ENCODE measurements around the gene HYOU1.
"Not testable (repeated sequence)": the region's sequence is repeated elsewhere in the genome, so short reads cannot be mapped to it uniquely, and the experiment has no call there.

Gene HYOU1

DNA sequence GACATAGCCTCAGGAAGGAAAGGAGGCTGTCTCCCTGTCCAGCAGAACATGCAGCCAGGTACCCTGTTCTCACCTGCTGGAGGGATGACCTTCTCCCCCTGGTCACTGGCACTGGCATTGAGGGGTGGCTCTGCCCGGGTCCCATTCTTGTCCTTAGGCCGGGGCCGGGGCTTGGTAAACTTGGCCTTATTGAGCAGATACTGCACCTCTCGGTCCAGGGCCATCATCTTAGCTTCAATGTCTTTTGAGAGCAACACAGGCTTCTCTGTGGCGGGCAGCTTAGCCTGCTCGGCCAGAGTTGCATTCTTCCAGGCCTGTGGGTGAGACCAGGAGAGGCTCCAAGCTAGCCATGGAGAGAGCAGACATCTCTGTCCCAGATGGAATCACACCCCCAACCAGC, 10.5 kb downstream of the HYOU1 start:
- H3K9ac ChIP-seq: no peak overlapping the region
- H3K4me2 ChIP-seq: no peak overlapping the region
- H3K4me3 ChIP-seq: no peak overlapping the region
- no peaks in the 10 kb centered on the region for H3K27me3 ChIP-seq
- H4K20me1 ChIP-seq: peaks cover 0 to 72% (median 32%) of the 10 kb centered on the region in 11 experiments; a peak in 13 of 22 replicates
- H3K9me3 ChIP-seq (replicated peaks in 1 of 11): no peaks in the 10 kb centered on the region
- no peak for TF ChIP-seq Cebpa-rat (IDR thresholded peaks at IDR 0.05)
- no peak overlapping the region for H3K27ac ChIP-seq
- no peaks in the 10 kb centered on the region for H3K4me1 ChIP-seq
- H3K36me3 ChIP-seq: peaks cover 71 to 73% (median 73%) of the 10 kb centered on the region in 11 experiments

DNA sequence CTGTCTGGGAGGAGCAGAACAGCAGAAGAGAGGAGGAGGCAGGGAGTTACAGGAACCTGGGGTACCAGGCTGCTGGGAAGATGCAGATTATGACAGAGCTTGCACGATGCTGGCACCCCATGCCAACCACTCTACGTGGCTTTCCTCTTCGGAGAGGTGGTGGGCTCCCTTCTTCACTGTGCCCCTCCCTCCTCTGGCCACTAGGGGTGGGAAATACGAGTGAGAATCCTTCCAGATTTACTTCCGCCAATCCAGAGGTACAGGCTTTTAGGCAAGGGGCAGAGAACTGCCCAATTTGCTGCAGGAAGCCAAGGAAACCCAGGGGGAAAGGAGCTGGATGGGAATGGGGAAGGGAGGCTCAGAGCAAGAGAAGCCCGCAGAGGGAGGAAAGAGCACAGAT, 12.3 kb downstream of the HYOU1 start:
- H3K4me1 ChIP-seq: peaks cover 0 to 7% (median 5%) of the 10 kb centered on the region in 10 experiments; a peak in 10 of 20 replicates
- no peak overlapping the region for H3K4me3 ChIP-seq
- no peaks in the 10 kb centered on the region for H3K27me3 ChIP-seq
- no peak overlapping the region for H3K4me2 ChIP-seq
- H3K9me3 ChIP-seq (replicated peaks in 1 of 11): no peaks in the 10 kb centered on the region
- no peak for TF ChIP-seq Cebpa-rat (IDR thresholded peaks at IDR 0.05)
- H3K27ac ChIP-seq: no peak overlapping the region
- peaks cover 53 to 56% (median 55%) of the 10 kb centered on the region in 11 experiments for H3K36me3 ChIP-seq
- peaks cover 0 to 56% (median 21%) of the 10 kb centered on the region in 11 experiments; a peak in 12 of 22 replicates for H4K20me1 ChIP-seq
- no peak overlapping the region for H3K9ac ChIP-seq

DNA sequence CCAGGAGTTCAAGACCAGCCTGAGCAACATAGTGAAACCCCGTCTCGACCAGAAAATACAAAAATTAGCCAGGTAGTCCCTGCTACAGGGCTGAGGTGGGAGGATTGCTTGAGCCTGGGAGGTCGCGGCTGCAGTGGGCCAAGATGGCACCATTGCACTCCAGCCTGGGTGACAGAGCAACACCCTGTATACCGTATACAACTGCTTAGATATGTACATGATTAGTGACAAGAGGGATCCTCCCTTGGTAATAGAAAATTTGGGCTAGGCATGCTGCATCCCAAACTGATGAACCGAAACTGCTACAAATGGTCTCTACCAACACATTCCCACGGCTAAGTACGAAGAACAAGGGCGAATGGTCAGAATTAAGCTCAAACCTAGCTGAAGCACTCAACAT, 14.1 kb downstream of the HYOU1 start:
- Histone ChIP-seq H3K36me3 (peaks cover 35 to 38% (median 37%) of the 10 kb centered on the region in 11 experiments), H3K27ac (no peak overlapping the region), H3K4me2 (no peak overlapping the region), H3K27me3 (no peaks in the 10 kb centered on the region), H3K4me3 (no peak overlapping the region), H4K20me1 (peaks cover 0 to 38% (median 9%) of the 10 kb centered on the region in 11 experiments; a peak in 11 of 22 replicates), H3K4me1 (peaks cover 0 to 14% (median 13%) of the 10 kb centered on the region in 10 experiments; a peak in 12 of 20 replicates), H3K9me3 (replicated peaks in 1 of 11) (no peaks in the 10 kb centered on the region), H3K9ac (no peak overlapping the region)
- TF ChIP-seq Cebpa-rat (IDR thresholded peaks at IDR 0.05): no peak

- H3K9ac ChIP-seq: no peak overlapping the region
- H3K27ac ChIP-seq: no peak overlapping the region
- no peaks in the 10 kb centered on the region for H3K9me3 ChIP-seq (replicated peaks in 1 of 11)
These were observed 15.0 kb downstream of the HYOU1 start for GRCh38 chr11:119041821-119042514.

DNA sequence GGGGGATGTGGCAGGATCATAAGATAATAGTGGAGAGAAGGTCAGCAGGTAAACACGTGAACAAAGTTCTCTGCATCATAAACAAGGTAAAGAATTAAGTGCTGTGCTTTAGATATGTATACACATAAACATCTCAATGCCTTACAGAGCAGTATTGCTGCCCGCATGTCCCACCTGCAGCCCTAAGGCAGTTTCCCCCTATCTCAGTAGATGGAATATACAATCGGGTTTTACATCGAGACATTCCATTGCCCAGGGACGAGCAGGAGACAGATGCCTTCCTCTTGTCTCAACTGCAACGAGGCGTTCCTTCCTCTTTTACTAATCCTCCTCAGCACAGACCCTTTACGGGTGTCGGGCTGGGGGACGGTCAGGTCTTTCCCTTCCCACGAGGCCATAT, 17.5 kb downstream of the HYOU1 start:
- Histone ChIP-seq H3K4me2 (peak overlapping the region; percentile 16 to 55 (median 47); a peak in 17 of 22 replicates), H3K27ac (peak overlapping the region in 1 of 11 experiments; percentile 26; a peak in 1 of 22 replicates), H3K4me1 (peaks cover 0 to 14% (median 13%) of the 10 kb centered on the region in 10 experiments; a peak in 12 of 20 replicates)
- H3K27me3 ChIP-seq; H3K9ac ChIP-seq; H3K36me3 ChIP-seq; H3K9me3 ChIP-seq (replicated peaks in 1 of 11); H3K4me3 ChIP-seq; H4K20me1 ChIP-seq: not testable (repeated sequence)

More at GRCh38 chr11:119041821-119042514, 15.0 kb downstream of the HYOU1 start:
- peaks cover 0 to 29% (median 6%) of the 10 kb centered on the region in 11 experiments; a peak in 10 of 22 replicates for H4K20me1 ChIP-seq
- no peak overlapping the region for H3K4me2 ChIP-seq
- no peak overlapping the region for H3K4me3 ChIP-seq
- no peak for TF ChIP-seq Cebpa-rat (IDR thresholded peaks at IDR 0.05)
- H3K27me3 ChIP-seq: no peaks in the 10 kb centered on the region
- H3K36me3 ChIP-seq: peaks cover 25 to 28% (median 28%) of the 10 kb centered on the region in 11 experiments
- peaks cover 0 to 14% (median 13%) of the 10 kb centered on the region in 10 experiments; a peak in 12 of 20 replicates for H3K4me1 ChIP-seq

DNA sequence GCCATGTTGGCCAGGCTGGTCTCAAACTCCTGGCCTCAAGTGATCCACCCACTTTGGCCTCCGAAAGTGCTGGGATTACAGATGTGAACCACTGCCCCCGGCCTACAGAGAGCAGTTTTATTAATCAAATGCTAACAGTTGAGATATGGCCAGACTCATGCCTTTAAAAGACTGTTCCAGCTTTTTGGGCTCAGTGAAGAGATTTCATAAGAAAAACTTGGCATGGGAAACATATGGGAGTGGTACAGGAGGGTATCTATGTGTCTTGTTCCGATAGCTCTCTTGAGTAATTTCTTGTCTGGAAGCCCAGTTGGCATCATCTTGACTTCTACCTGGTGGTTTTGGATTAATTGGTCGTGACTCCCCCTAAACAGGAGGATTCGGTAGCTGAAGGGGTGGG, 18.1 kb downstream of the HYOU1 start:
- H4K20me1 ChIP-seq: no peaks in the 10 kb centered on the region
- H3K36me3 ChIP-seq: no peaks in the 10 kb centered on the region
- H3K4me3 ChIP-seq: no peak overlapping the region
- peaks cover 0 to 17% (median 15%) of the 10 kb centered on the region in 10 experiments; a peak in 15 of 20 replicates for H3K4me1 ChIP-seq
- H3K9ac ChIP-seq: no peak overlapping the region
- no peak overlapping the region for H3K27ac ChIP-seq
- no peaks in the 10 kb centered on the region for H3K27me3 ChIP-seq
- peak overlapping the region in 9 of 11 experiments; percentile 16 to 55 (median 48); a peak in 9 of 22 replicates for H3K4me2 ChIP-seq
- no peak for TF ChIP-seq Cebpa-rat (IDR thresholded peaks at IDR 0.05)
- H3K9me3 ChIP-seq (replicated peaks in 1 of 11): no peaks in the 10 kb centered on the region

- Histone ChIP-seq H3K4me2 (no peak overlapping the region), H3K36me3 (no peaks in the 10 kb centered on the region), H3K4me3 (no peak overlapping the region), H3K9me3 (replicated peaks in 1 of 11) (no peaks in the 10 kb centered on the region), H3K27ac (no peak overlapping the region), H4K20me1 (no peaks in the 10 kb centered on the region; a peak in 1 of 22 replicates), H3K9ac (no peak overlapping the region), H3K4me1 (peaks cover 3 to 32% (median 21%) of the 10 kb centered on the region in 10 experiments), H3K27me3 (no peaks in the 10 kb centered on the region)
- no peak for TF ChIP-seq Cebpa-rat (IDR thresholded peaks at IDR 0.05)
These were observed 22.2 kb downstream of the HYOU1 start for GRCh38 chr11:119034813-119035212.

GRCh38 chr11:119033421-119033820, 23.6 kb downstream of the HYOU1 start:
- H3K9me3 ChIP-seq (replicated peaks in 1 of 11); H3K27ac ChIP-seq; H3K36me3 ChIP-seq; H4K20me1 ChIP-seq; H3K9ac ChIP-seq; H3K4me3 ChIP-seq; H3K27me3 ChIP-seq: not testable (repeated sequence)
- H3K4me1 ChIP-seq: peaks cover 17 to 37% (median 26%) of the 10 kb centered on the region in 10 experiments
- H3K4me2 ChIP-seq: peak overlapping the region in 4 of 11 experiments; percentile 16 to 43 (median 36); a peak in 7 of 22 replicates

- no peak for TF ChIP-seq Cebpa-rat (IDR thresholded peaks at IDR 0.05)
- Histone ChIP-seq H3K36me3 (peaks cover 8 to 22% (median 15%) of the 10 kb centered on the region in 11 experiments; a peak in 18 of 22 replicates), H3K27ac (no peak overlapping the region)
These were observed 25.1 kb downstream of the HYOU1 start for GRCh38 chr11:119031912-119032280.

More at GRCh38 chr11:119031912-119032280, 25.1 kb downstream of the HYOU1 start:
- Histone ChIP-seq H3K4me2 (no peak overlapping the region), H3K9me3 (replicated peaks in 1 of 11) (no peaks in the 10 kb centered on the region), H3K4me3 (no peak overlapping the region), H3K27me3 (no peaks in the 10 kb centered on the region), H4K20me1 (peaks cover 0 to 13% (median 0%) of the 10 kb centered on the region in 11 experiments; a peak in 2 of 22 replicates), H3K9ac (no peak overlapping the region), H3K4me1 (peaks cover 18 to 39% (median 33%) of the 10 kb centered on the region in 10 experiments)

All from BLaER1 treated with 17β-estradiol and CSF1 and Interleukin-3, amounts not matched to agents 10 nM and 100 nM (cell line).